Raji (cell line): ENCODE results near the gene OR9Q2.

Source experiments
- POLR2A ChIP-seq: IDR thresholded peaks from 2 replicates; pipeline ENCODE4 v1.6.1; 2011; ENCODE audit warnings: low read depth, low read length, control low read depth; ENCODE audit not compliant: insufficient read depth

Gene OR9Q2

DNA sequence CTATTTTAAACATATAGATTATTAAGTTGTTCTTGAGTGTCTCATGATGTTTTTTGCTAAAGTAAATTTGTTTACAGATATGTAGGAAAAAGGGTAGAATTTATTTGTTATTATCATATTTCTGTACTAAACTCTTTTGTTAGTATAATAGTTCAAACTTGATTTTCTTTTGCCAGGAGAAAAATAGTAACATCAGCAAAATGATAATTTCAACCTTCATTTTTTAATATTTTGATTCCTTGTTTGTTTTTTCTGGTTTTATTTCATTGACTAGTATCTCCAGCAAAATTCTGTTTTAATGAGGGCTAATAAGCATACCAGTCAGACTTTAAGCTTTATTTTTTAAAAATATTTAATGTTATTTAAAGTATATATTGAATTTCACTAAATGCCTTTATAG lies 27.6 kb downstream of the OR9Q2 start:
- no peak for TF ChIP-seq POLR2A

DNA sequence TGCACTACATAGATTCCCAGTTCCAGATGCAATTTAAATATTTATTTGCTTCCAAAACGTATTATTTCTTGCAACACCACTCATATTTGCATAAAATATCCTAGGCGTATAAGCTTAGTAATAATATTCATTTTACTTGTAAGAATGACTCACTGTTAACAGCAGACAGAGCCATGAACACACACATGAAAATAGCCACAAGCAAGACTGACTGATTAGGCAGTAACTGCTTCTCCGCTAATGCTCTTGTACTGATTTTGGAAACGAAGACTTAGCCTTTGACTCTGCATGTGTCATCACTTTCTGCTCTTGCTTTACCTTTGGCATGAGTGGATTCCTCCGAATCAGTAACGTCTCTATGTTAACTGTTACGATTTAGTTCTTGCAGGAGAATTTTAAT lies 33.9 kb downstream of the OR9Q2 start:
- no peak for TF ChIP-seq POLR2A

DNA sequence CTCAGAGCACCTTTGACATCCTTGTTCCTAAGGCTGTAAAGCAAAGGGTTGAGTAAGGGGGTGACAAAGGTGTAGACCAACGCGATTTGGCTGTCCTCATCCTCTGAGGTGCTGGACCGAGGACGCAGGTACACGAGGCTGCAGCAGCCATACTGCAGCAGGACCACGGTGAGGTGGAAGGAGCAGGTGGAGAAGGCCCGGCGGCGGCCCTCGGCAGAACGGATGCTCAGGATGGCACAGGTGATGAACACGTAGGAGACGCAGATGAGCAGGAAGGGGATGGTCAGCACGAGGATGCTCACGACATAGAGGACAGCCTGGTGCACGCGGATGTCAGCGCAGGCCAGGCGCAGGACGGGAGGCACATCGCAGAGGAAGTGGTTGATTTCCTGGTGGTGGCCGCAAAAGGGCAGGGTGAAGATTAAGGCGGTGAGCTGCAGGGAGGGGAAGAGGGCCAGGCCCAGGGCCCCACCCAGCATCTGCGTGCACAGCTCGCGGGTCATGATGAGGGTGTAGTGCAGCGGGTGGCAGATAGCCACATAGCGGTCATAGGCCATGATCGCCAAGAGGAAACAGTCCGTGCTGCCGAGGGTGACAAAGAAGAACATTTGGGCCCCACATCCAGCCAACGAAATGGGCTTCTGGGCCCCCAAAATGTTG lies 39.2 kb downstream of the OR9Q2 start:
- no peak for TF ChIP-seq POLR2A
